Measurements from ENCODE around the gene PITPNB. TPM values are rescaled to one million over a fixed set of nuclear protein-coding genes. Genes with fewer than 3 reads are reported as not detected.

PITPNB gene
- 16.8 and 21.3 TPM in 2 replicates for total RNA-seq

- TF ChIP-seq CTCF (IDR thresholded peaks at IDR 0.05; ENCODE audit: insufficient read depth, low read length, severe bottlenecking), result no peak
- Histone ChIP-seq H3K4me3 (ENCODE audit: low read depth, low read length) (peak within 1 kb of the TSS; percentile 100), H3K27me3 (ENCODE audit: control insufficient read depth, insufficient read depth, low read length) (no peaks in the 10 kb centered on the region), H3K36me3 (ENCODE audit: control insufficient read depth, insufficient read depth, low read length) (peaks cover under 1% of the 10 kb centered on the region)
- FAIRE-seq (peak; percentile 83), DNase-seq (ENCODE audit: low read depth) (peak; percentile 95)
These were observed at the start of gene PITPNB for GRCh38 chr22:27919222-27919941. Gene PITPNB (minus strand): TSS chr22:27919256. CDS start chr22:27919191, 65 bp downstream.

GRCh38 chr22:27966168-27967064 lies 47.4 kb upstream of the PITPNB start:
- Histone ChIP-seq H3K4me3 (ENCODE audit: low read depth, low read length) (no peak overlapping the region), H3K36me3 (ENCODE audit: control insufficient read depth, insufficient read depth, low read length) (no peaks in the 10 kb centered on the region), H3K27me3 (ENCODE audit: control insufficient read depth, insufficient read depth, low read length) (no peaks in the 10 kb centered on the region)
- no peak for TF ChIP-seq CTCF (IDR thresholded peaks at IDR 0.05; ENCODE audit: insufficient read depth, low read length, severe bottlenecking)
- DNase-seq (ENCODE audit: low read depth), result no peak
- FAIRE-seq, result no peak

- DNase-seq (ENCODE audit: low read depth) (no peak), FAIRE-seq (no peak)
- no peak overlapping the region for H3K4me3 ChIP-seq (ENCODE audit: low read depth, low read length)
- TF ChIP-seq CTCF (IDR thresholded peaks at IDR 0.05; ENCODE audit: insufficient read depth, low read length, severe bottlenecking), result no peak
- H3K27me3 ChIP-seq (ENCODE audit: control insufficient read depth, insufficient read depth, low read length), result no peaks in the 10 kb centered on the region
- no peaks in the 10 kb centered on the region for H3K36me3 ChIP-seq (ENCODE audit: control insufficient read depth, insufficient read depth, low read length)
These were observed 43.4 kb upstream of the PITPNB start for GRCh38 chr22:27962268-27963044.

GRCh38 chr22:27961680-27962079 lies 42.6 kb upstream of the PITPNB start:
- FAIRE-seq (no peak), DNase-seq (ENCODE audit: low read depth) (no peak)
- no peak for TF ChIP-seq CTCF (IDR thresholded peaks at IDR 0.05; ENCODE audit: insufficient read depth, low read length, severe bottlenecking)
- Histone ChIP-seq H3K4me3 (ENCODE audit: low read depth, low read length) (no peak overlapping the region), H3K36me3 (ENCODE audit: control insufficient read depth, insufficient read depth, low read length) (no peaks in the 10 kb centered on the region), H3K27me3 (ENCODE audit: control insufficient read depth, insufficient read depth, low read length) (no peaks in the 10 kb centered on the region)

- no peaks in the 10 kb centered on the region for H3K36me3 ChIP-seq (ENCODE audit: control insufficient read depth, insufficient read depth, low read length)
- FAIRE-seq, result no peak
- TF ChIP-seq CTCF (IDR thresholded peaks at IDR 0.05; ENCODE audit: insufficient read depth, low read length, severe bottlenecking), result no peak
These were observed 42.1 kb upstream of the PITPNB start for GRCh38 chr22:27961182-27961581.

More at GRCh38 chr22:27961182-27961581, 42.1 kb upstream of the PITPNB start:
- DNase-seq (ENCODE audit: low read depth), result no peak
- no peaks in the 10 kb centered on the region for H3K27me3 ChIP-seq (ENCODE audit: control insufficient read depth, insufficient read depth, low read length)
- no peak overlapping the region for H3K4me3 ChIP-seq (ENCODE audit: low read depth, low read length)
